Measurements from ENCODE around the gene IMMP2L.

The IMMP2L gene

GRCh38 chr7:111012149-111012548, 550.1 kb downstream of the IMMP2L start:
- DNase-seq, result no peak

DNA sequence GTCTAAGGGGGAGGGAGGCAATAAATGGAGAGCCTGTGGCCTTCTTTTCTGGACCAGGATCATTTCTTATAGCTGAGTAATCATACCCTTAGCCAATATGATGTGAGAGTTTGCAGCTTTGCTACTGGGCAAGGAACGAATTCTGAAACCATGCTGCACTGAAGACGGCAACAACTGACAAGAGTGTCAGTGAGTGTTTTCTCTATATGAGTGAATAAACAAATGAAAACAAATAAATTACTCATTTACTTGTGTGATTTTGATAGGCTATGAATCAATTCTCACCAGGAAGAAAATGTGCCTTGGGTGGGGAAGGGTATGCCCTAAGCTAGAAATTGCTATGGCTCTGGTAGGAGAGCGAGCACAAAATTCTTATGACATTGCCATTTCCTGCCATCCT, 550.8 kb downstream of the IMMP2L start:
- DNase-seq, result no peak

GRCh38 chr7:111010798-111011197, 551.5 kb downstream of the IMMP2L start:
- no peak for DNase-seq

- DNase-seq, result no peak
Observed at GRCh38 chr7:111009526-111010040, 552.7 kb downstream of the IMMP2L start.

DNA sequence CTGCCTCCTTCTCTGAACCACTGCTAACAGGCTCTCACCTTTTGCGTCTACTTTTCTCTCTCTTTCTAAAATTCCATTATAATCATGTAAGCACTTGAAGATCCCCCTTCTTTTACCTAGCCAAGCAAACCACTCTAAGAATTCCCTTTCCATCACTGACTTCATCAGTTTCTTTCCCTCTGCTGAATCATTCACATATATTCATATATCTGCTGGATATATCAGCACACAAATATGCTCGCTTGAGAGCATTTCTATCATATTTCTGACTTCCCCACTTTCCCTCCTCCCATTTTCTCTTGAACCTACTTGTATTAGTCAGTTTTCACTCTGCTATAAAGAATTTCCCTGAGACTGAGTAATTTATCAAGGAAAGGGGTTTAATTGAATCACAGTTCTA, 555.6 kb downstream of the IMMP2L start:
- DNase-seq, result no peak

DNA sequence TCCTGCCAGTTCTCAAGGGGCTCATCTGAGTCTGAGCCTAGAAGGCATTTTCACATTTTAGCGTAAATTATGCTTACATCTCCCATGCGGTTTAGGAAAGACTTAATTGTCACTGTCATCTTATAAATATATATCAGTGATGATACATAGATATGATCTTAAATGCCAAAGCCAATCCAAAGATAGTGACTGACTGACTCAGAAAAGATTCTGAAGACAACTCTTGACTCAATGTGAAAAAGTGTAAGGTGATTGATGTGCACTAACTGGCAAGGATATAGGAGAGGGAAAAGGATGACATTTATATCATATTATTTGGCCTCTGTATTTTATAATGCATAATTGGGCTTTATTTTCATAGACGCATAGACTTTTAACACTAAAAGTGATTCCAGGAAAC, 556.3 kb downstream of the IMMP2L start:
- no peak for DNase-seq

- DNase-seq, result no peak
Observed at GRCh38 chr7:111005445-111005844, 556.8 kb downstream of the IMMP2L start.

DNA sequence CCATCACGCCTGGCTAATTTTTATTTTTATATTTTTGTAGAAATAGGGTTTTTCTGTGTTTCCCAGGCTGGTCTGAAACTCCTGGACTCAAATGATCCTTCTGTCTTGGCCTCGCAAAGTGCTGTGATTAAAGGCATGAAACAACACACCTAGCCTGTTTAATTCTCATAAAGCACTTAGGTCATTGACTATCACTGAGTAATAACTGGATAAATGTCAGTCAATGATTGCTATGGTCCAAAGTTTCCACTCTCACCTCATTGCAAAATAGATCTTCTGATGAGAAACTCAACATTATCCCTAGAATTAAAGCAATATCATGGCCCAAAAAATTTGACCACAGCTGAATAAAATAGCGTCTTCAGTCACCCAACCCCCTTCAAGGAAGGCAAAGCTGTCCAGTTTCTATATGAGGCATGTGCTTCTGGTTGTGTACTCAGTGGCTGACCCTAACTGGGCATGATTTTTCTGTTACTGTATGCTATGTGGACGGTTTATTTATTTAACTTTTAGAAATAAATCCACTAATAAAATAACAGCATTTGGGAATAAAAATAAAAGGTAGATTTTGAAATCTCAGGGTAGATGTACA, 557.9 kb downstream of the IMMP2L start:
- DNase-seq, result no peak

DNA sequence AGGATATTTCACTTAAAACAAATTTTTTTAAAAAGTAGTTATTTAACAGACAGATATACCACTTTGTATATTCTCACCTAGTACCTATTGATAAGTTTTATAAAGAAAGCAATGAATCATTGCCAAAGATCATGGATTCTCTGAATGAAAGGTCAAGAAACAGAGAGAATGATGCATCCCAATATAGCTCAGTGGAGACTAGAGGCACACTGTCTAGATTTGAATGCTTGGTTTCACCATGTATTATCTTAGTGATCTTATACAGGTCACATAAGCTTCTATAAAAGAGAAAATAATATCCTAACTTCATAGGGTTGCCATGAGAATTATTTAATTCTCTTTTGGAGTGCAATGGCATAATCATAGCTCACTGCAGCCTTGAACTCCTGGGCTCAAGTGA, 558.4 kb downstream of the IMMP2L start:
- DNase-seq, result no peak

DNA sequence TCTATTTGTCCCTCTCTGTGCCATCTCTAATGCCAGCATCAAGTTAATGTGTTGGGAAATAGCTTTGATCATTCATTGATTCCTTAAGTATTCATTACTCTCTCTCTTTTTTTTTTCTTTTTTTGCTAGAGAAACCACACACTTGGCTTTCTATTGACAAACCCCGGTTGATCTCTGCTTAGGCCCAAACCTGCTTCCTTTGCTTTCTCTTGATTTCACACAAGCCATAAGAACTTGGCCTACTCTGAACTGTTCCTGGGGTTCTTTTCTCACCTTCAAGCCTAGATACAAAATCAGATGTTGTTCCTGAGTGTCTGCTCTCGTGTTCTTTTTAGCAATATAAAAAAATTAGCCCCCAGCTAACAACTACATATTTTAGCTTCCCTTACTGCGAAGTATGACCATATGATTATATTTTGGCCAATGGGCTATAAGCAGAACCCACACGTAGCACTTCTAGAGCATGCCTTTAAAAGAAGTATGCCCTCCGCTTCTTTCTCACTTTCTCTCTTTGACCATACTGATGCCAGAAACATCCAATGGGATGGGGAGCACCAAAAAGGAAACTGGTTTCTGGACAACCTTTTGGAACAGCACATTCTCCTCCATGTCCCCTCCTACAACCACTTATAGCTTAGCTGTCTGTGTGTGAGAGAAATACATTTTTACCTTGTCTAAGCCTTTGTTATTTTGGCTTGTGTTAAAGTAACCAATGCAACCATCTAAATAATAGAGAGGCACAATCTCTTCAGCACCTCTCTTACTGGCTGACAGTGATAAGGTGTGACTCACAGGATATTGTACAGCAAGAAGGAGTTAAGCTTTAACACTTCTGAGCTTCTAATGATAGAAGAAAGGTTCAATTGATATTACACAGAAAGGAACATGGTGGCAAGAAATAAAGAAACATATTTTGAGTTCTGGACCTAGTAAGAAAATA, 568.0 kb downstream of the IMMP2L start:
- DNase-seq, result no peak

DNA sequence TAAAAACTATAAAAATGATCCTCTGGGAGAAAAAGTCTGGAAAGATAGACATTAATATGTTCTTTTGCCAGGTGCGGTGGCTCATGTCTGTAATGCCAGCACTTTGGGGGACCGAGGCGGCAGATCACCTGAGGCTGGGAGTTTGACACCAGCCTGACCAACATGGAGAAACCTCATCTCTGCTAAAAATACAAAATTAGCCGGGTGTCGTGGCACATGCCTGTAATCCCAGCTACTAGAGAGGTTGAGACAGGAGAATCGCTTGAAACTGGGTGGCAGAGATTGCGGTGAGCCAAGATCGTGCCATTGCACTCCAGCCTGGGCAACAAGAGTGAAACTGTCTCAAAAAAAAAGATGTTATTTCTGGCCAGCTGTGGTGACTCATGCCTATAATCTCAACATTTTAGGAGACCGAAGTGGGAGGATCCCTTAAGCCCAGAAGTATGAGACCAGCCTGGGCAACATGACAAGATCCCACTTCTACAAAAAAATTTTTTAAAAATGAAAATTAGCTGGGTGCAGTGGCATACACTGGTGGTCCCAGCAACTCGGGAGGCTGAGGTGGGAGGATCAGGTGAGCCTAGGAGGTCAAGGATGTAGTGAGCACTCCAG, 573.3 kb downstream of the IMMP2L start:
- DNase-seq, result no peak

DNA sequence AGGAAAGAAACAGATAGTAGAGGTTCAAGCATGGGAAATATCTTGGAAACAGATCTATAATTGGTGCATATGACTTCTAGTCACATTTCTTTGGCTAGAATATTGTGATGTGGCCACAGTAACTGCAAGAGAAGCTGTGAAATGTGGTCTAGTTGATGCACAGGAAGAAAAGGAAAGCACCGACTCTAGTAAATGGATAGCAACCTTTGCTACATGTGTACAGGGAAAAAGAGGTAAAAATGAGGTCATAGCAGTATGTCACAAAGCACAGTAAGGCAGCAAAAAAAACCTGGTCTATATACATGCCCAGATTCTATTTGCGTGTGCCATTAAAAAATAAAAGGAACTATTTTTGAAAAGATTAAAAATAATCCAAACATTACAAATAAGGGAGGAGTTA, 573.9 kb downstream of the IMMP2L start:
- no peak for DNase-seq

DNA sequence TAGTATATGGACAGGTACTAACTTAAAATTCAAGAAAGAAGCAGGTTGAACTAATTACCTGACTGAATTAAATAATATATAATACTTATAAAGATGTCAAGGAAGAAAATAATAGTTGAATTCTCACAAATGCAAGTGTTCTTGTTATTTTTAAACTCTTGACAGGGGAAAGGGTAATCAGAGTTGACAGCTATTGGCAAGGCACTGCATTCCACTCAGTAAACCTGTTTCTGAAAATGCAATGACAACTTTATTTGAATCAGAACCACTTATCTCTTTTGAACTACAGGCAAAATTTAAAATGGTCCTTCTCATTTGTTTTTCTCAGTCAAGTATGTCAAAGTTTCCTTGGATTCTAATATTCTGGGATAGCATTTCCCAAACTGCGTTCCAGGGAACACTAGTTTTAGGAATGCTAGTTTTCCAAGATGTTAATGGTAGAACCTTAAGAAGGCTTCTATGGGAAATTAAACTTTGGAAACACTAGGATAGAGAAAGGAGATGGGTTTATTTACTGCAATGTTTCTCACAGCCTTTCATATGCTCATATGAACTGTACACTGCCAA, 575.1 kb downstream of the IMMP2L start:
- no peak for DNase-seq

DNA sequence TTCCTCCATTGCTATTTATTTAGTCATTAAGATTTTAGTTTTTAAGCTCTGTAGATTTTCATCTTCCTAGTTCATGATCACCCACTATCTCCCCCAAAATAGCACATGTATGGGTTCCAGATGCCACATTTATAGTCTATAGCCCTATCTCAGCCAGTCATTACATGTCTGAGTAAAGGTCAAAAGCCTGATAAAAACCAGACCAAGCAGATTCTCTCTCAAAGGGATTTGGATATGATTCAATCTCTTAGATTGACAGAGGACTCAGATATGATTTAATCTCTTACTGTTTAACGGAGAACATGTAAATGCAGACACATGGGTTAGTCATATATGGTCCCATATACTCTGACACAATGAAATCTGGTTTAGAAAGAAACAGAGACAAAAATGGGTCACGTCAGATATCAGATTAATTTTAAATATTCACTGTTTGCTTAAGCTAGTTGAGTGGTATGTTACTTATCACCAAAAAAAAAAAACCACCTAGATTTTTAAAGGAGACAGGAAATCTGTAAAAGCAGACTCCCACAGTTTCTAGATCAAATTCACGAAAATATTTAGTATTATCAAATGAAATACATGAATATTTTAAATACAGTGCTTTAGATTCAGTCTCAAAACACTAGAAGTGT, 578.4 kb downstream of the IMMP2L start:
- no peak for DNase-seq

DNA sequence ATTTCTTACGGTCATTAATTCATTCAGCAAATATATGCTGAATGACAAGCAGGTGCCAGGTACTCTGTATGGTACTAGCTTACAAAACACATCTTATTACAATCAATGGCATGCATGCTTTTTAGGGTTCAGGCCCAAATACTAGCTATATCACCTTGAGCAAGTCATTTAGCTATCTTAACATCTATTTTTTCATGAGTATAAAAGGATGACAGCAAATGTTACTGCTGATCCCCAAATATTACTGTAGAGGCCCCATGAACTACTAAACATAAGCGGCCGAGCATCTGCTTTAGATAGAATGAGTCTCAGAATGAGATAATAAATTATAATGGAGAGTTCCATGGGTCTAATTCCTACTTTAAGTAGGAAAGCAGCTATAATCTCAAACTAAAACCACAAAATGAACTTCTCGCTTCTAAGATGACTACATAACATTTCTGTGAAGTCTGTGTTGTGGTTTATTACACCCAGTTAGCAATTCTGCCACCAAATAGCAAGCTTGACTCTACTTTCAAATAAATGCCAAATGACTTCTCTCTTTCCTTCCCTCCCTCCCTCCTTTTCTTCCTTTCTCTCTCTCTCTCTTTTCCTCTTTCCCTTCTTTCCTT, 585.1 kb downstream of the IMMP2L start:
- DNase-seq, result no peak

DNA sequence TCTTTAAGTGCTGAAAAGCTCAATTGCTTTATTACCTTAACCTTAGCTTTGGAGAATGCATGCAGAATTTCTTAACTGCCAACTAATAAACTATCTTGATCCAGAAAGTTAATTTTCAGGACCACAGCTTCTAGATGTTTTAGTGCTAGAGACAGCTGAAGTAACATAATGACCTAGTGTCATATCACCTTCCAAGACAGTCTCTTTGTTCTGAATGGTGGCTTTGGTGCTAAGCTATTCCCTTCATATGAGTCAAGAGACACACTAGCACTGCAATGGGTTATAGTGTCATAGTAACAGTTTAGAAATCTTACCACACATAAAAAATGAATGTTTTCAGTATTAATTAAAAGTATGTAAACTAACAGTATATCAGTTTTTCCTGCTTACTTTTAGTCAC, 586.8 kb downstream of the IMMP2L start:
- no peak for DNase-seq

DNA sequence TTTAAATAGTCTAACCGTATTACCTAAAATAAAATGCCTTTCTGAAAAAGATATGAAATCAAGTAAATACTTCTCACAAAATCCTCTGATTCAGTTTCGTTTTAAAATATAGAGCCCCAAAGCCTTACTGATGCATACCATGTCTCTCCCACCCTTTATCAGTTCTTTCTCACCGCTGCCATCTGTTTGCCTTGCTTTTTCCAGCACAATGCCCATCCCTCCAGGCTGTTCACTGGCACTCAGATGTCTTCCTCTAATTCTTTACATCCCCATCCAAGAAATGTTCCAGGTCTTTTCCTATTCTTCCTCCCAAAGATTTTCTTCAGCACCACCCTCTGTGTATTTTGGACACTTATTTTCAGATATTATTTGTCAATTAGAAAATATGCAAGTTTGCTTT, 587.9 kb downstream of the IMMP2L start:
- DNase-seq, result no peak

DNA sequence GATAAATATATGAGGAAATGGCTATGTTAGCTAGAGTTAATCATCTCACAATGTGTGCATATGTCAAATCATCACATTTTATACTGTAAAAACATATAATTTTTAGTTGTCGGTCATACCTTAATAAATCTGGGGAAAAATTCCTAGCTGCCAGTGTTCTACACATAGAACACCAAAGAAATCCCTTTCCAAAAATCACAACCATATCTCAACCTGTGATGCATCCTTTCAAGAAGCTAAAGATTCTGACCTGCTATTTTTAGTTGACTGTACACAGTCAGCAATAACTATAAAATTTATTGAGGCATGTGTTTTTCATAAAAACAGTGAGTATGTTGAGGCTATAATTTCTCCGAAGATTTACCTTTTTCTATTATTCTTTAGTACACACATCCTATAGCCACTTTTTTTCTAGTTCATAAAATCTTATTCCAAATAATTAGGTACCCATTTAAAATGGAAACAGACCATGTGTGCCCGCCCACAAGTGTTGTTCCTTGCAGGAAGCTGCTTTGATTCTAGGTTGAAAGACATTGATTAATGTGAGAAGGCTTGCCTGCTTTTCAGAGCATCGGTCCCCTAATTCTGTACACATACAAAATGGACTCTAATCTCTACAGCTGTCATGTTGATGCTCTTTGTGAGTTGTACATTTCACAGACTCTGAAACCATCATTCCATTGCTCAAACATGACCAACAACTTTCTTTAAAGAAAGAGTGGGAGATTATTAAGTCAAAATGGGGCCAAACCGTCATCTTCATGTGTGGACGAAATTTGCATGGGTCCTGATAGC, 588.9 kb downstream of the IMMP2L start:
- DNase-seq, result no peak

- no peak for DNase-seq
Observed at GRCh38 chr7:110964775-110965174, 597.5 kb downstream of the IMMP2L start.

GRCh38 chr7:110962826-110963225, 599.5 kb downstream of the IMMP2L start:
- no peak for DNase-seq

DNA sequence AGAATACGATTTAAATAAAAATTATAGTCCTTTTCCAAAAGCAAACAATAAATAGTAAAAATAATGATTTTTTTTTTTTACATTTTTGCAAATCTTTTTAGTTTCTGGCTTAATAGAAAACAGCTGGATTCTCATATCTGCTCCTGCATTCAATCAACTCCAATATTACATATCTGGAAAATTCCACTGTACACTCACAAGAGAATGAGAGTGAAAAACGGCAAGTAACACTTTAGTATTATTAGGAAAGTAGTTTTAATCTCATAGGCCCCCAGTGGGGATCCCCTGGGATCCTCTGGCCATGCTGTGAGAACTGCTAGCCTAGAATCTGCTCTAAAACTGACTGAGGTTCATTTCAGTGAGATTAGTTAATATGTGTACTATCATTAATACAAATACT, 599.9 kb downstream of the IMMP2L start:
- DNase-seq, result no peak

- no peak for DNase-seq
Observed at GRCh38 chr7:110960811-110961210, 601.5 kb downstream of the IMMP2L start.
